CD4-positive, alpha-beta T cell treated with Interleukin-6 at 100 ng/mL for 8 hours (primary cell): ENCODE measurements around the gene INHA.

Experiments
- DNase-seq: peaks from one replicate; pipeline ENCODE4 v3.0.0-alpha.2; 2020; ENCODE audit warnings: mixed read lengths, low spot score

Gene INHA, protein sequence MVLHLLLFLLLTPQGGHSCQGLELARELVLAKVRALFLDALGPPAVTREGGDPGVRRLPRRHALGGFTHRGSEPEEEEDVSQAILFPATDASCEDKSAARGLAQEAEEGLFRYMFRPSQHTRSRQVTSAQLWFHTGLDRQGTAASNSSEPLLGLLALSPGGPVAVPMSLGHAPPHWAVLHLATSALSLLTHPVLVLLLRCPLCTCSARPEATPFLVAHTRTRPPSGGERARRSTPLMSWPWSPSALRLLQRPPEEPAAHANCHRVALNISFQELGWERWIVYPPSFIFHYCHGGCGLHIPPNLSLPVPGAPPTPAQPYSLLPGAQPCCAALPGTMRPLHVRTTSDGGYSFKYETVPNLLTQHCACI

DNA sequence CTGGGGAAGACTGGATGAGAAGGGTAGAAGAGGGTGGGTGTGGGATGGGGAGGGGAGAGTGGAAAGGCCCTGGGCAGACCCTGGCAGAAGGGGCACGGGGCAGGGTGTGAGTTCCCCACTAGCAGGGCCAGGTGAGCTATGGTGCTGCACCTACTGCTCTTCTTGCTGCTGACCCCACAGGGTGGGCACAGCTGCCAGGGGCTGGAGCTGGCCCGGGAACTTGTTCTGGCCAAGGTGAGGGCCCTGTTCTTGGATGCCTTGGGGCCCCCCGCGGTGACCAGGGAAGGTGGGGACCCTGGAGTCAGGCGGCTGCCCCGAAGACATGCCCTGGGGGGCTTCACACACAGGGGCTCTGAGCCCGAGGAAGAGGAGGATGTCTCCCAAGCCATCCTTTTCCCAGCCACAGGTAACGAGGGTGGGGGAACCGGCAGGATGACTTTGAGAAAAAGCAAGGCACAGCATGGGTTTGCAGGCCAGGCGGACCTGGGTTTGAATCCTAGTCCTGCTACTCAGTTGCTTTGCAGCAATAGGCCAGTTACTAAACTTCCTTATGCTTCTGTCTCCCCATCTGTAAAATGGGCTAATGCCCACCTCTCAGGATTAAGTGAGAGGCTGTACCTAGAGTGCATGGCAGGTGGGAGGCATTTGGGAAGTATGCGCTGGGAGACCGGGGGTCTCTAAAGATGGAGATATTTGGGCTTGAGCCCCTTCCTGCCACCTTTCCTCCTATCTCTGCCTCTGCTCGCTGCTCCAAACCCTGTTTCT is at the start of gene INHA:
INHA (plus strand) TSS at position 74 of the 765 bp plus-strand sequence; CDS start at position 139, 65 bp downstream.
- DNase-seq, result no peak

DNA sequence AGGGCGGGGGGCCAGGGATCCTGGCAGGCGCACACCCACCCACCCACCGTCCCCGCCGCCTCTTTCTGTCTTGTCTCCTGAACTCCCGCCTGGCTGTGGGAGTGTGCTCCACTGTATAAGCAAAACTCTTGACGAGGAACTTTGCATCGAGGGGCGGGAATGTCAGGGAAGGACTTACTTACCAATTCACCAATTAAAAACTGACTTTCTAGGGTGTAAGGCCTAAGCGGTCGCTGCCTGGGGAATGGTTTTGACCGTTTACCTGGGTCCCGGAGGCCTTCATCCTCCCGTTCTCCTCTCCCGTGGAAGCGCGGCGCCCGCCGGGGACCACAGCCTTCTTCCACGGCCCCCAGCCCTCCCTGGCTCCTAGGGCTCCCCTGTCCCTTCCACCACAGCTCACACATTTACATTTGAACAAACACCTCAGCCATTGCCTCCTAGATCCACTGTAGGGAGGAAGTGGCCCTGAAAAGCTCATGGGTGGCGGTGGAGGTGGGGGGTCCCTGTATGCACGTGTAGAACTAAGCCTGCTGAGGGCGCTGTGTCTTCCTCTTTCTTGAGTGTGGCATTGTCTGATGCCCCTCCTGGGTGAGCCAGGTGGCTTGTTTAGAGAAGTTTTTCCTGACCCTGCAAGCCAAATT is 49.0 kb upstream of the INHA start:
- DNase-seq, result no peak

DNA sequence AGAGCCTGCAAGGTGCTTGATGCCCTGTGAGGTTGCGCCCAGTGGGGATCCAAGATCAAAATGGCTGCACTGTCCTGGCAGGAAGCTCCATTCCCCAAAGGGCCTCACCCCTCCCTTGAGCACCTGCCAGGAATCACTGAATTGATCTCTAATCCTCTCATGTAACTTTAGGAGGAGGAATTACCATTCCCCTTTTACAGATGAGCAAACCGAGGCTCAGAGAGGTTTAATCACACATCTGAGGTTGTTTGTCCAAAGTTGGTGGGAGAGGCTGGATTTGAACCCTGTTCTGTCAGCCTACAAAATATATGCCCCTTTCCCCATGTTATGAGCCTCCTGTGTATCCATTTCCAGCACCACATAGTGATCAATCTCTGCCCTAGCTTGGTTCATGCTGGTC is 47.3 kb upstream of the INHA start:
- no peak for DNase-seq

DNA sequence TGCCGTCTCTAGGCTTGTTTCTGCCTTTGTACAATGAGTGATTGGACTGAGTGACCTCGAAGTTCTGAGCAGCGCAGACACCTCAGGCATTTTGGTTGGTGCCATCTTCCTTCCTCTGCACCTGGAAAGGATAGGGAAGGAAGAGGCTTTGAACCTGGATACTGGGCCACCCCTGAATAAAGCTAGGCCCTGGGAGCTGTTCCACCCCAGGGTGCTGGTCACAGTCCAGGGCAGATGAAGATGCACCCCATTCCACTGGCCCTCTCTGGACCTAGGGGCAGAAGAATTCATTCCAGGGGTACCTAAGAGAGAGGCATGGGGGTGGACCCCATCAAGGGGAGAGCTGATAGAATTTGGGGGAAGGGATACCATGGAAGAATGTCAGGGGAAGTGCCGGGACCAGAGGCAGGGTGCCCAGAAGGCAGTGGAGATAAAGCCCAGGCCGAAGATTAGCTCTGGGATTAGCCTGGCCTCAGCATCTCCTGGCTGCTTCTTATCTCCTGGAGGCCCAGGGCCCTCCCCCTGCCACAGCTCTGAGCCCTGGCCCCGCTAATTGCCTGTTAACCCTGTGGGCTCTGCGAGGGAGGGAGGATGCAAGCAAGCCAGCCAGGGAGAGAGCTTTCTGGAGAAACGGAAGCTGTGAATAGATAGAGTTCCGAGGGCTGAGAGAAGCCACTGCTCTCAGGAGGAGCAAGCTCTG is 46.4 kb upstream of the INHA start:
- DNase-seq, result no peak

DNA sequence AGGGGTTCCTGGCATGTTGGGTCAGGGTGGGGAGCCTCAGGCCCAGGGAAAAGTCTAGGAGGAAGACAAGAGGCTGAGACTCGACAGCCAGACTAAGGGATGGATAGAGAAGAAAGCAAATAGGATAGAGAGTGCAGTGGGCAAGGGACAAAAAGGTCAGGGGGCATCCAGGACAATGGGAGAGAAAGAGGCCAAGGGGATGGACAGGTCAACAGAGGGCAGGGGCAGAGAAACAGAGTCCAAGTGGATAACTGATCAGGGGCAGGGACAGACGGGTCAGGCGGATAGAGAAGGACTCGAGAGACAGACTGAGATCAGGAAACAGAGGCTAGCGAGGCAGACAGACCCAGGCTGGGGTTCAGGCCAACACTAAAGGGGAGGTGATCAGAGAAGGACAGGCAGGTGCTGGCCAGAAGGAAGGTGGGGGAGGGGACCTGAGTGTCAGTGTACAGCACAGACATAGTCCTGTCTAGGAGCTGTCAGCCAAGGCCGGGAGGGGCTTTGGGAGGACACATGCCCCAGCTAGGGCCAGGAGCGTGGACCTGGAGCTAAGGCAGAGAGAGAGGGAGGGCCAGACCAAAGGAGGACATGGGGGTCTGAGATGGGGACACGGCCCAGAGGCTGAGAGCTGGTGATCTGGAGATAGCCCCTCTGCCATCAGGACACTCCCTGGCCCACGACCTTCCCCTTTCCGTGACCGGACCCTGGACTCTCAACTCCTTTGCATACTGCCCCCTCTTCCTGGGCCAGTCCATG is 45.6 kb upstream of the INHA start:
- DNase-seq, result no peak

DNA sequence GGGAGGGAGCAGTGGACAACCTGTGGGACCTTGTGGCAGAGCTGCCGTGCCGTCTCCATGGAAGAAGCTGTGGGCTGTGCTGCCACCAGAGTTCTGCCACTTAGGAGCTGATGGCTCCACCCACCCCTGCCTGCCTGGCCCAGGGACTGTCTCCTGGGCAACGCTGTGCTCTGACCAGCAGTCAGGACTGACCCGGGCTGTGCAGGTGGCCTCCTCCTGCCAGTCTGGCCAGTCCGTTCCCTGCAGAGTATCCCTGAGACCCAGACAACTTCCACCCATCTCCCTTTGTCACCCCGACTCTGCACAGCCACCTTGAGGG is 45.1 kb upstream of the INHA start:
- DNase-seq, result no peak

DNA sequence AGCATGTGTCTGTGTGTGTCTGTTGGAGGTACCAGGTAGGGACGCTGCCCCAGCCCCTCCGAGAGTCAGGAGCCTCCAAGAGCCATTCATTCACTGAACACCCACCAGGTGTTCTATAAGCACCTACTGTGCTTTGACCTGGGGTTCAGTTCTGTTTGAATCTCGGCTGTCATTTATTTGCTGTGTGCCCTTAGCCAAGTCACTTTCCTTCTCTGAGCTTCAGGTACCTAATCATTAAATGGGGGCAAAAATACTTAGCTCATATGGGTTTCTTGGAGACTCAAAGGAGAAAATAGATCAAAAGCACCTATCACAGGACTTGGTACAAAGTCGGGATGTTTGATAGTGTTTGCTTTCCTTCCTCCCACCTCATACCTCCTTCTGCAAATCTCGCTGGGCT is 44.6 kb upstream of the INHA start:
- no peak for DNase-seq

DNA sequence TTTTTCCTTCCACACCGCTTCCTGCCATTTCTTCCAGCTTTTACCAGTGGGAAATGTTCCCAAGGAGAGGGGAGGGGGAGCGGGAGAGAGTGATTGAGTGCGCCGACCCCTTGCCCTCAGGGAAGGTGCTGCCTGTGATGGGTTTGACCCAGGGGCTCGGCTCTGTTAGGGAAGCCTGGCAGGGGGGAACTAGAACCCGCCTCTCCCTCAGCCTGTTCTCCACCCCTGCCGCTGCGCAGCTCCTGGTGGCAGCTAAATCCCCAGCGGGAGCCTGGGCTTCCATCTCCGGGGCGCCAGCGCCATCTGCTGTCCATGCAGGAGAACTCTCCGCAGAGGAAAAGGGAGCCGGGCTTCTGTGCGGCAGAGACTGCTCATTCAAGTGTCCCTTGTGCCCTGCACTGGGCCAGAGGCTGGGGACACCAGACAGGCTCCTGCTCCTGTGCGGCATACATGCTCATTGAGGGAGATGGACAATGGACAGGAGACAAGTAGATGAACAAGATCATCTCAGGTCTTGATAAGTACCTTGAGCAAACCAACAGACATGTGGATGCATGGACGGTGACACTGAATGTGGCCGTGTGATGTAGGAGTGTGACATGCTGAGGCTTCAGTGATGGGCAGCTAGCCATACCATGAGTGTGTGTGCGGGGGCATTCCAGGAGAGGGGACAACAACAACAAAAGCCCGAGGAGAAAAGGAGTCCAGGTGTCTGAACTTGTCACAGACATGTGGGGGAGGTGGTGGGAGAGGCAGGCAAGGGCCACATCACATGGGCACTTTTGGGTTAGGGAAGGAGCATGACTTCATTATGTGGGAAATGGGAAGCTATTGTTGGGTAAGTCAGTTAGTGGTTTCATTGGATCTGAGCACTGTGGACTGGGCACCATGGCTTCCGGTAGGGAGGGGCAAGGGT is 41.8 kb upstream of the INHA start:
- peak; percentile 80 for DNase-seq

DNA sequence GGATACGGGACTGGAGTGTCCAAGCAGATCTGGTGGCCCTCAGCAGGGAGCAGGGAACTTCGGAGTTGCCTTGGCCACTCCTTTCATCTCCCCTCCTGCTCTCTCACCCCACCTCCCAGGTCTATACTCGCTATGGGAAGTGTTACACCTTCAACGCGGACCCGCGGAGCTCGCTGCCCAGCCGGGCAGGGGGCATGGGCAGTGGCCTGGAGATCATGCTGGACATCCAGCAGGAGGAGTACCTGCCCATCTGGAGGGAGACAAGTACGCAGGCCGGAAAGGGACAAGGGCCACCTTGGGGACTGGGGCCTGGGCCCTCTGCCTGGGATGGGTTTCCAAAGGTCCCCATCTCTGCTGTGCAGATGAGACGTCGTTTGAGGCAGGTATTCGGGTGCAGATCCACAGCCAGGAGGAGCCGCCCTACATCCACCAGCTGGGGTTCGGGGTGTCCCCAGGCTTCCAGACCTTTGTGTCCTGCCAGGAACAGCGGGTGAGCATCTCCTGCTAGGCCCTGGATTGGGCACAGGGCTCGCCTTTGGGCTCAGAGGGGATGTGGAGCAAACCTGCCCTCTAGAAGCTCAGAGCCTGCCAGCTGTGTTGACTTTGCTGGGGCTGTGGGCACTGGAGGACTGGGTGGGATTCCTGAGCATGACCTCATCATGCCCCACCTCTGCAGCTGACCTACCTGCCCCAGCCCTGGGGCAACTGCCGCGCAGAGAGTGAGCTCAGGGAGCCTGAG is 40.3 kb upstream of the INHA start:
- DNase-seq, result no peak

DNA sequence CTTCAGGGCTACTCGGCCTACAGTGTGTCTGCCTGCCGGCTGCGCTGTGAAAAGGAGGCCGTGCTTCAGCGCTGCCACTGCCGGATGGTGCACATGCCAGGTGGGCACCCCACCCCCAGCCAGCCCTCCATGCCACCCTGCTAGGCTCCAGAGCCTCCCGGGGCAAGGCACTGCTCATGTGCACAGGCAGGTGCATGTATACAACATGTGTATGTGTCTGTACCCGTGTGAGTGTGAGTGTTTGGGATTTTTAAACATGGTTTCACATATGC is 39.8 kb upstream of the INHA start:
- DNase-seq, result no peak

DNA sequence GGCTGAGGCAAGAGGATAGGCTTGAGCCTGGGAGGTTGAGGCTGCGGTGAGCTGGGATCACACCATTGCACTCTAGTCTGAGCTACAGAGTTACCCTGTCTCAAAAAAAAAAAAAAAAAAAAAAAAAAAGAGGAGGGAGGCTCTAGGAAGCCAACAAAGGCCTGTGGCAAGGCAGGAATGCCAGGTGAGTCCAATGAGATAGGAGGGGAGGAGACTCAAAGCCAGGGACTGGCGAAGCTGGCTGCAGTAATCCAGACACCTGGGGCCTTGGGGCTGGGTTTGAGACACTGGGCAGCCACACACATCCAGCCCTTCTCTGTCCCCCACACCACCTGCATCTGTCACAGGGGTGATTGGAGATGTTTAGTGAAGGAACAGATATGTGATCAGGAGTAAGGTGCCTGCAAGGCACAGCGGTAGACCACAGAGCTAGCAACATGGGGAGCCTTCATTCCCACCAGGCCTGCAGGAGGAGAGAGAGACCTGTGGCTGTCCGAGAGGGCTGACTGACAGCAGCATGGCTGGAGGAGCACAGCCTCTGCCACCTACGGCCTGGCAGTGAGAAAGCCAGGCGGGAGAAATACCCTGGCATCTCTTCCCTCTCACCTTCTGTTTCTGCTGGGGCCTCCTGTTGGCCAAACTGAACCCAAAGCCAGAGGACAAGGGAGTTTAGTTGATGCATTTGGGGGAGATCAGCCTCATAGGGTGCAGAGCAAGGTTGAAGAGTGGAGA is 38.0 kb upstream of the INHA start:
- no peak for DNase-seq

DNA sequence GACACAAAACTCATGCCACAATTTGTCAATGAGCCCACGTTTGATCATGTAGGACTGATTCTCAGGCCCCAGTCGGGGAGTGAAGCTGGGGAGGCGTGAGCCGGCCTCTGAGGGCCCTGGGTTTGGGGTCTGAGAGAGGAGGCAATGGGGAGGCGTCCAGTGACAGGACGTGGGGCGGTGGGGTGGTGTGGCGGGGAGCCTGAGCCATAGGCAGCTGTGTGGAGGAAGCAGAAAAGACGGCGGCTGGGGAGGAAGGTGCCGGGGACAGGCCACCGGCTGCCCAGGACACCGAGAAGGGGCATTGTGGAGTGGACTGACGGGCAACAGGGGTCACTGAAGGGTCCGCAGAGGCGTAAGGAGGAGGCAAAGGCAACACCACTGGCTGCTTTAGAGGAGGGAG is 35.7 kb upstream of the INHA start:
- no peak for DNase-seq

DNA sequence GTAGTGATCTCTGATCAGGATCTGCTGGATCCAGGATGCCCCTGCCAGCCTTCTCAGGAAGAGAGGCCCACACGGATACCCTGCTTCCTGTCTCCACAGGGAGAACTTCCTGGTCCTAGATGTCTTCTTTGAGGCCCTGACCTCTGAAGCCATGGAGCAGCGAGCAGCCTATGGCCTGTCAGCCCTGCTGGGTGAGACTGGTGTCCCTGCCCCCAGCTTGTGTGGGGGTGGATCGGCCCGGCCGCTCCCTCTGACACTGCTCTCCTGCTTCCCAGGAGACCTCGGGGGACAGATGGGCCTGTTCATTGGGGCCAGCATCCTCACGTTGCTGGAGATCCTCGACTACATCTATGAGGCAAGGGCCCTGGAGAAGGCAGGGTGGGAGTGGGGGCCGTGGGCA is 35.1 kb upstream of the INHA start:
- DNase-seq, result no peak

DNA sequence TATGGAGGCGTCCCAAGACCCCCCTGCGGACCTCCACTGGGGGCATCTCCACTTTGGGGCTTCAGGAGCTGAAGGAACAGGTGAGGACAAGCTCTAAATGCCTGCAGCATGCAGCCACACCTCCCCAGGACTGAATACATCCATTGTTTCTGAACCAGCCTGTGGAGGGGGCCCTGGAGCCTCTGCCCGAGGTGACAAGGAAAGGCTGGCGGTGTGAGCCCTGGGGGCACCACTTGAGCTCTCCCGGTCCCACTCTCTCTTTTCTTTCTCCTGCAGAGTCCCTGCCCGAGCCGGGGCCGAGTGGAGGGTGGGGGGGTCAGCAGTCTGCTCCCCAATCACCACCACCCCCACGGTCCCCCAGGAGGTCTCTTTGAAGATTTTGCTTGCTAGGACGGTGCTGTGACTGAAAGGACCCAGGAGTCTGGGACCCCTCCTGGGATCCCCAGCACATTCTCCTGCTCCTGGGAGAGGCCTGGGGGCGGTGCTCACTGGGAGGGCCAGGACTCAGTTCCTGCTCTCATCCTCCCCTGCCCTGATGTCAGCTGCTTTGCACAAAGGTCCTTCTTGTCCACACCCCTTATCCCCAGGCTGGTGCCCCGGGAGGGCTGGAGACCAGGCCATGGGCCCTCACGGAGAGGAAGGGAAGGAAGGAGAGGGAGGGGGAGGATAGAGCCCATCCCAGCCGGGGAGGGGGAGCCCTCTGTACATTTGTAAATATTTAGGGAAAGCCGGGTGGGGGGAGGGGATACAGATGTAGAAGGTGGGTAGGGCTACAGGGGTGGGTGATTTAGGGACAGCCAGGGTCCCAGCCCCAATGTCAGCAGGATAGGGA is 34.2 kb upstream of the INHA start:
- DNase-seq, result no peak

DNA sequence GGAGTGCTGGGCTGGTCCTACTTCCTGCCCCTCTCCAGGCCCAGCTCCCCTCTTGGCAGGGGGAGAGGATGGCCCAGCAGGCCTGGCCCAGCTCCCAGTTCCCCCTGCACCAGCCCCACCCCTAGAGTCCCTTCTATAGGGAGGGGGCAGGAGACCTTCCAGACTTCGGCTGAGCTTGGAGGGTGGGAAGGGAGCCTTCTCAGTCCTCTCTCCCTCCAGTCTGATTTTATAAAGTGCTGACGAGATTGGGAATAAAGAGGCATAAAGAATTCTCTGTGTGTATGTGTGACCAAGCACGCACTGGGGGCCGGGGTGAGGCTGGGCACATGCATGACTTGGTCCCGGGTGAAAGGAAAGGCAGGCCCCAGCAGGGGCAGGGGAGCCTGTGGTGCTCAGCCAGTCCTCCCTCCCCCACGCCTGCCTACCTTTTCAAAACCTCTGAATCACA is 33.6 kb upstream of the INHA start:
- no peak for DNase-seq

DNA sequence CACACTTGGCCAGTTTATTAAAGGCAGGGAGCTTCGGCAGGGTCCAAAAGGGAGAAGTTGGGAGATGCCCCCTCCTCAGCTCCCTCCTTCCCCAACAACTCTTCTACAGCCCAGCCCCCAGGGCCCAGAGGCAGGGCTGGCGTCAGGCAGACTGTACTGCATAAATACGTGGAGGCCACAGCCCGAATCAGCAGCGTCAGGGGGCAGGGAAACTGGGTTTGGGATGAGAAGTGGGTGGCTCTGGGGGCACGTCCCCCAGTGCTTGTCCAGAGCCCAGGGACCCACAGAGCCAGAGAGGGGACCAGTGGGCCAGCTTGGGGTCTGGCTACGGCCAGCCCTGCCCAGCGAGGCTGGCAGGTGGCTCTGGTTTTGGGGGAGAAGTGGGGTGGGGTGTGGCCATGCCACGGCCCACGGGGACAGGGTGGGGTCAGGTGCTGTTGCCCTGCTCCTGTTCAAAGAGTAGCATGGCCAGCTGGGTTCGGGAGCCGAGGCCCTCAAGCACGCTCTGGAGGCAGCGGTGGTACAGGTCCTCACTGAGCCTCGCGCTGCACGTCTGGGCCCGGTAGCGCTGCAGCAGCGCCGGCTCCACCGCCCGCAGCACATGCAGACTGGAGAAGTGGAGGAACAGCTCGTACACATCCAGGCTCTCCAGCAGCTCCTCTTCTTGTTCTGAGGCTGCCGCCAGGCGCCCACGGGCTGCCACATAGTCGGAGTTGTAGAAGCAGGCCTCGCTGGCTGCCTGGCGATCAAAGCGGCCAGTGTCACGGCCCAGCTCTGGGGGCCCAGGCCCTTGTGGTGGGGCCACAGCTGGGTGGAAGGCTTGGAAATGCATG is 32.9 kb upstream of the INHA start:
- DNase-seq, result no peak

DNA sequence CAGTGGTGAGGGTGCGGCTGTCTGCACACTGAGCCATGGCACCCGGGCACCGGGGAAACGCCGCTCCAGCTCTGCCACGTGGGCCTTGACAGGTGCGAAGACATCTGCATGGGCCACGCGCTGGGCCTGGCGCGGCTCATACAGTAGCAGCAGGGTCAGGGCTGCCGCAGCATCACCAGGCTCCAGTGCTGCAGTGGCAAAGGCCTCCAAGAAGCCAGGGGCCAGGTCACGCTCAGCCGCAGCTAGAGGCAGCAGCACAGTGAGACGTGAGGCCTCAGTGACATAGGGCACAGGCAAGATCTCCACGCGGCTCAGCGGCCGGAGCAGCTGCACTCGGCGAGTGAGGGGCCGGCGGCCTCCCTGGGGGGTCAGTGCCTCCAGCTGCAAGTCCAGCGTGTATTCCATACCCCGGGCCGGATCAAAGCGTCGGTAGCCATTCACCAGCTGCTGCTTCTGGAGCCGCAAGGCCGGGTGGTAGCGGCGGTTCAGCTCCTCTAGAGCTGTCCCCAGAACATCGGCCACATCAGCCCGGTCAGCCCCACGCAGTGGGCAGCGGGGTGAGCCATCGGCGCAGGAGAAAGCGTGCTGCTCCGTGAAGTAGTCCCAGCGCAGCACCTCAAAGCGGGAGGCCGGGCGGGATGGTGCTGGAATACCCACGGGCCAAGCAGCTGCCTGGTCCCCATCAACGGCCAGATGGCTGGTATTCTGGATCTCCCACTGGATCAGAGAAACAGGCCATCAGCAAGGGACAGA is 32.0 kb upstream of the INHA start:
- no peak for DNase-seq
